T-helper 2 cell treated with Interferon-gamma antibody and Interleukin-4, amounts not matched to agents 5 μg/mL and 100 μg/mL, for 36 hours (primary cell): ENCODE measurements around the gene RNGTT.
"Not testable (repeated sequence)": the region's sequence is repeated elsewhere in the genome, so short reads cannot be mapped to it uniquely, and the experiment has no call there.

Experiments used
- DNase-seq: peaks from one replicate; pipeline ENCODE4 v3.0.0; 2021; ENCODE audit warnings: low spot score
- H3K27ac Mint-ChIP-seq: one replicate; pipeline ENCODE4 v1.8.0; 2021; ENCODE audit warnings: mild to moderate bottlenecking, mixed read lengths
- H3K27me3 Mint-ChIP-seq: one replicate; pipeline ENCODE4 v1.8.0; 2021; ENCODE audit warnings: low read depth, mixed read lengths
- H3K36me3 Mint-ChIP-seq: one replicate; pipeline ENCODE4 v1.8.0; 2021; ENCODE audit warnings: low read depth, mixed read lengths
- H3K4me1 Mint-ChIP-seq: one replicate; pipeline ENCODE4 v1.8.0; 2021; ENCODE audit warnings: low read depth, mixed read lengths
- H3K4me3 Mint-ChIP-seq: one replicate; pipeline ENCODE4 v1.8.0; 2022; ENCODE audit warnings: mild to moderate bottlenecking, moderate library complexity, mixed read lengths
- H3K9me3 Mint-ChIP-seq: one replicate; pipeline ENCODE4 v1.8.0; 2021; ENCODE audit warnings: mixed read lengths

The RNGTT gene

GRCh38 chr6:88760091-88760490, 203.3 kb downstream of the RNGTT start:
- no peak overlapping the region for H3K4me3 Mint-ChIP-seq
- H3K27ac Mint-ChIP-seq = no peak overlapping the region
- no peaks in the 10 kb centered on the region for H3K9me3 Mint-ChIP-seq
- no peak for DNase-seq
- no peaks in the 10 kb centered on the region for H3K27me3 Mint-ChIP-seq
- H3K4me1 Mint-ChIP-seq = no peaks in the 10 kb centered on the region
- H3K36me3 Mint-ChIP-seq = peaks cover 3% of the 10 kb centered on the region

GRCh38 chr6:88750936-88751335, 212.5 kb downstream of the RNGTT start:
- peaks cover 4% of the 10 kb centered on the region for H3K36me3 Mint-ChIP-seq
- peaks cover 4% of the 10 kb centered on the region for H3K9me3 Mint-ChIP-seq
- no peaks in the 10 kb centered on the region for H3K4me1 Mint-ChIP-seq
- H3K27me3 Mint-ChIP-seq = no peaks in the 10 kb centered on the region
- no peak overlapping the region for H3K27ac Mint-ChIP-seq
- H3K4me3 Mint-ChIP-seq = no peak overlapping the region
- no peak for DNase-seq

DNA sequence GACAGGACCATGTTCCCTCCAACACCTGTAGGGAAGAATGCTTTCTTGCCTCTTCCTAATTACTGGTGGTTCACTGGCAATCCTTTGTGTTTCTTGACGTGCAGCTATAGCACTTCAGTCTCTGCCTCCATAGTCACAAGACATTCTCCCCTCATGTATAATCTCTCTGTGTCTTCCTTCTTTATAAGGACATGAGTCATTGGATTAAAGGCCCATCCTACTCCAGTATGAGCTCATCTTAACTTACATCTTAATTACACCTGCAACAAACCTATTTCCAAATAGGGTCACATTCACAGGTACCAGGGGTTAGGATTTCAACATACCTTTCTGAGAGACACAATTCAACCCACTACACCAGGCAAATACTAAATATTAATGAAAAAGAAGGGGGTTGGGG, 213.6 kb downstream of the RNGTT start:
- no peak overlapping the region for H3K27ac Mint-ChIP-seq
- peaks cover 1% of the 10 kb centered on the region for H3K9me3 Mint-ChIP-seq
- no peaks in the 10 kb centered on the region for H3K27me3 Mint-ChIP-seq
- H3K36me3 Mint-ChIP-seq = peaks cover 1% of the 10 kb centered on the region
- no peak overlapping the region for H3K4me3 Mint-ChIP-seq
- no peaks in the 10 kb centered on the region for H3K4me1 Mint-ChIP-seq
- no peak for DNase-seq

DNA sequence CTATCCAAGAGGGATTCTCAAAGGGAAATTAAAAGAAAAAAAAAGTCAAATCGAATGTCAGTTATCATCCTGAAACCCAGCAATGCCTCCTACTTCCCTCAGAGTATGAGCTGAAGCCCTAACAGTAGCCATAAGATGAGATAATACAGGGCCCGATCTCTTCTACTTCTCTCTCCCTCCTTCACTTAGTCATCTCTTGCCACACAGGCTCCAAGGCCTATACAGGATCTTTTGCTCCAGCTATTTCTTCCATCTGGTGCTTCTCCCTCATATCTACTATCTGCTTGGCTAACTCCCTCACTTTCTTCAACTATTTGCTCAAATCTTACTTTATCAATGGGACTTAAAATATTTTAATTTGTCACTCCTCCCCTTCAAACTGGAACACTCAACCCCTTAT, 215.3 kb downstream of the RNGTT start:
- H3K27ac Mint-ChIP-seq = no peak overlapping the region
- H3K4me1 Mint-ChIP-seq = no peaks in the 10 kb centered on the region
- no peaks in the 10 kb centered on the region for H3K27me3 Mint-ChIP-seq
- DNase-seq = no peak
- no peak overlapping the region for H3K4me3 Mint-ChIP-seq
- no peaks in the 10 kb centered on the region for H3K36me3 Mint-ChIP-seq
- no peaks in the 10 kb centered on the region for H3K9me3 Mint-ChIP-seq

GRCh38 chr6:88741939-88742338, 221.5 kb downstream of the RNGTT start:
- H3K27me3 Mint-ChIP-seq = no peaks in the 10 kb centered on the region
- H3K36me3 Mint-ChIP-seq = peaks cover 9% of the 10 kb centered on the region
- H3K9me3 Mint-ChIP-seq = peaks cover 3% of the 10 kb centered on the region
- H3K27ac Mint-ChIP-seq = no peak overlapping the region
- DNase-seq = no peak
- H3K4me3 Mint-ChIP-seq = no peak overlapping the region
- no peaks in the 10 kb centered on the region for H3K4me1 Mint-ChIP-seq

GRCh38 chr6:88741071-88741470, 222.3 kb downstream of the RNGTT start:
- H3K4me3 Mint-ChIP-seq = no peak overlapping the region
- peaks cover 13% of the 10 kb centered on the region for H3K36me3 Mint-ChIP-seq
- H3K4me1 Mint-ChIP-seq = no peaks in the 10 kb centered on the region
- H3K9me3 Mint-ChIP-seq = peaks cover 3% of the 10 kb centered on the region
- no peak for DNase-seq
- no peak overlapping the region for H3K27ac Mint-ChIP-seq
- H3K27me3 Mint-ChIP-seq = no peaks in the 10 kb centered on the region

DNA sequence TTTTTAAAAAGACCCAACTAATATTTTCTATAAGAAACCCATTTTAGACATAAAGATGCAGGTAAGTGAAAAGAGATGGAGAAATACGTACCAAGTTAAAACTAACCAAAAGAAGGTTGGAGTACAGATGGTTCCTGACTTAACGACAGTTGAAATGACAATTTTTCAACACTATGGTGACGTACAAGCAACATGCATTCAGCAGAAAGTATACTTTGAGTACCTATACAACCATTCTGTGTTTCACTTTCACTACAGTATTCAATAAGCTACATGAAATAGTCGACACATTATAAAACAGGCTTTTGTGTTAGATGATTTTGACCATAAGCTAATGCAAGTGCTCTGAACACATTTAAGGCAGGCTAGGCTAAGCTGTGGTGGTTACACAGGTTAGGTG, 228.9 kb downstream of the RNGTT start:
- Mint-ChIP-seq H3K36me3 (peaks cover 18% of the 10 kb centered on the region), H3K27ac (no peak overlapping the region), H3K4me3 (no peak overlapping the region), H3K27me3 (no peaks in the 10 kb centered on the region), H3K4me1 (peaks cover 6% of the 10 kb centered on the region), H3K9me3 (peaks cover 4% of the 10 kb centered on the region)
- DNase-seq = no peak

- Mint-ChIP-seq H3K27me3 (no peaks in the 10 kb centered on the region), H3K4me1 (peaks cover 11% of the 10 kb centered on the region), H3K27ac (no peak overlapping the region), H3K4me3 (no peak overlapping the region), H3K36me3 (peaks cover 9% of the 10 kb centered on the region), H3K9me3 (peaks cover 4% of the 10 kb centered on the region)
- no peak for DNase-seq
Measured at GRCh38 chr6:88730611-88731011, 232.8 kb downstream of the RNGTT start.

DNA sequence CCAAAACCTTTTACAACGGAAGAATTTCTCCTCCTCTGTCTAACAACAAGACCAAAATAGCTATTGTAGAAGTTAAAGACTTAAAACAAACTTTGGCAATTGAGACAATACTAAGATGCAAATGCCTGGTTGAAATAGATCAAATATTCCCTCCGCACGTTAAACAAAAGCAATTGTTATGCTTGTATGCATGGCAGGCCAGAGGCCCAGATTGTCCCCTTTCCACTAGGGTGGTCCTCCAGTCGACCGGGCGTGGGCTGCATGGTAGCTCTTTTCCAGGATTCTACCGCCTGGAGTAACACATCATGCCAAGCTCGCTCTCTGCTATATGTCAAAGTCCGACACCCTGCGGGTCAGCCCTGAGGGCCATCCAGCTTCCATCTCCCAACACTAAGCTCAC, 234.7 kb downstream of the RNGTT start:
- no peak overlapping the region for H3K27ac Mint-ChIP-seq
- H3K9me3 Mint-ChIP-seq = peaks cover 4% of the 10 kb centered on the region
- no peak overlapping the region for H3K4me3 Mint-ChIP-seq
- no peaks in the 10 kb centered on the region for H3K27me3 Mint-ChIP-seq
- H3K36me3 Mint-ChIP-seq = peaks cover 9% of the 10 kb centered on the region
- H3K4me1 Mint-ChIP-seq = peaks cover 11% of the 10 kb centered on the region
- DNase-seq = no peak

- not testable (repeated sequence) for H3K27ac Mint-ChIP-seq, H3K27me3 Mint-ChIP-seq, H3K4me1 Mint-ChIP-seq
Measured at GRCh38 chr6:88726409-88726808, 237.0 kb downstream of the RNGTT start.

GRCh38 chr6:88725111-88725975, 238.1 kb downstream of the RNGTT start:
- Mint-ChIP-seq H3K4me3 (no peak overlapping the region), H3K9me3 (no peaks in the 10 kb centered on the region), H3K27me3 (no peaks in the 10 kb centered on the region), H3K36me3 (peaks cover 2% of the 10 kb centered on the region), H3K27ac (no peak overlapping the region), H3K4me1 (peaks cover 5% of the 10 kb centered on the region)
- DNase-seq = peak; percentile 11

More at GRCh38 chr6:88726409-88726808, 237.0 kb downstream of the RNGTT start:
- DNase-seq, H3K36me3 Mint-ChIP-seq, H3K9me3 Mint-ChIP-seq, H3K4me3 Mint-ChIP-seq: not testable (repeated sequence)

GRCh38 chr6:88722686-88723085, 240.7 kb downstream of the RNGTT start:
- Mint-ChIP-seq H3K4me1 (peaks cover 5% of the 10 kb centered on the region), H3K36me3 (peaks cover 2% of the 10 kb centered on the region), H3K27ac (no peak overlapping the region), H3K9me3 (no peaks in the 10 kb centered on the region), H3K4me3 (no peak overlapping the region), H3K27me3 (no peaks in the 10 kb centered on the region)
- no peak for DNase-seq

- H3K4me1 Mint-ChIP-seq, H3K9me3 Mint-ChIP-seq, DNase-seq, H3K4me3 Mint-ChIP-seq, H3K27me3 Mint-ChIP-seq, H3K27ac Mint-ChIP-seq, H3K36me3 Mint-ChIP-seq: not testable (repeated sequence)
Measured at GRCh38 chr6:88716399-88716798, 247.0 kb downstream of the RNGTT start.

DNA sequence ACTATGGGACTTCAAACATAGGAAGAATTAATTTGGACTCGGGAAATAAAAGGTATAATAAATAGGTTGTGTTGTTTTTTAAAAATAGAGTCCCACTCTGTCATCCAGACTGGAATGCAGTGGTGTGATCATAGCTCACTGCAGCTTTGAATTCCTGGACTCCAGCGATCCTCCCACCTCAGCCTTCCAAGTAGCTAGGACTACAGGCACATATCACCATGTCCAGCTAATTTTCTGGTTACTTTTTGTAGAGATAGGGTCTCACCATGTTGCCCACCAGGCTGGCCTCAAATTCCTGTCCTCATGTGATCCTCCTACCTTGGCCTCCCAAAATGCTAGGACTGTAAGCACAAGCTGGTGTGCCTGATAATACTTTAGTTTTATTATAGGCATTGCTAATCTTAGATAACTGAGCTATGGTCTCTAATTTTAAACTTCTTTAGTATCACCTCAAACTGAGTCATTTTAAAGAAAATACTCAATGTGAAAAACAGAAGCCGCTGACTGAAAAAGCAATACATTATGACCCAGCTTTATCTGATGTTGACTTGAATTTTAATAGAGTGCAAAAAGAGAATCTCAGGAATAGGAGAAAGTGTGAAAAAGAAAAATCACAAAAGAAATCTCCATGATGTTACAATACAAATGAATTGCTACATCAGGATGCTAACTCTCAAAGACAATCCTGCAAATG, 251.0 kb downstream of the RNGTT start:
- Mint-ChIP-seq H3K4me1 (no peaks in the 10 kb centered on the region), H3K4me3 (no peak overlapping the region), H3K9me3 (peaks cover 4% of the 10 kb centered on the region), H3K36me3 (peaks cover 4% of the 10 kb centered on the region), H3K27ac (no peak overlapping the region), H3K27me3 (no peaks in the 10 kb centered on the region)
- DNase-seq = no peak
